Epithelial cell of esophagus (primary cell): ENCODE data around the gene ANO6.
A peak's percentile ranks its signal among the peaks of the same experiment; 100 is the strongest.

Experiments
- DNase-seq: peaks from one replicate; pipeline ENCODE4 v3.0.0; 2010; ENCODE audit warnings: low read depth
- H3K4me3 ChIP-seq: 2 replicates; pipeline ENCODE4 v1.5.1; 2011; ENCODE audit warnings: mild to moderate bottlenecking, low read length, control low read depth
- CTCF ChIP-seq: IDR thresholded peaks from 2 replicates; pipeline ENCODE4 v1.5.1; 2011; ENCODE audit warnings: low read depth, mild to moderate bottlenecking, low read length, control low read depth, inconsistent platforms; ENCODE audit not compliant: insufficient read depth; ENCODE audit errors: missing control alignments

Gene ANO6

GRCh38 chr12:45212064-45212463 is 3.8 kb upstream of the ANO6 start:
- DNase-seq: no peak
- TF ChIP-seq CTCF: no peak
- H3K4me3 ChIP-seq: no peak overlapping the region

GRCh38 chr12:45213107-45213506 is 2.8 kb upstream of the ANO6 start:
- no peak overlapping the region for H3K4me3 ChIP-seq
- no peak for DNase-seq
- TF ChIP-seq CTCF: no peak

GRCh38 chr12:45214071-45214470 is 1.8 kb upstream of the ANO6 start:
- TF ChIP-seq CTCF: no peak
- no peak overlapping the region for H3K4me3 ChIP-seq

GRCh38 chr12:45214749-45215418 is 1.0 kb upstream of the ANO6 start:
- no peak for TF ChIP-seq CTCF
- peak; percentile 18 for DNase-seq
- peak overlapping the region; percentile 76 for H3K4me3 ChIP-seq

More at GRCh38 chr12:45214071-45214470, 1.8 kb upstream of the ANO6 start:
- no peak for DNase-seq

GRCh38 chr12:45216230-45216982 is 511 bp downstream of the ANO6 start:
- DNase-seq: peak; percentile 59
- H3K4me3 ChIP-seq: peak overlapping the region; percentile 76
- peak; percentile 42 for TF ChIP-seq CTCF

- H3K4me3 ChIP-seq: peak overlapping the region; percentile 76
- TF ChIP-seq CTCF: no peak
- DNase-seq: no peak
Observed at GRCh38 chr12:45216983-45217485, 1.1 kb downstream of the ANO6 start.
